ENCODE data around the gene TSPAN17.

DNA sequence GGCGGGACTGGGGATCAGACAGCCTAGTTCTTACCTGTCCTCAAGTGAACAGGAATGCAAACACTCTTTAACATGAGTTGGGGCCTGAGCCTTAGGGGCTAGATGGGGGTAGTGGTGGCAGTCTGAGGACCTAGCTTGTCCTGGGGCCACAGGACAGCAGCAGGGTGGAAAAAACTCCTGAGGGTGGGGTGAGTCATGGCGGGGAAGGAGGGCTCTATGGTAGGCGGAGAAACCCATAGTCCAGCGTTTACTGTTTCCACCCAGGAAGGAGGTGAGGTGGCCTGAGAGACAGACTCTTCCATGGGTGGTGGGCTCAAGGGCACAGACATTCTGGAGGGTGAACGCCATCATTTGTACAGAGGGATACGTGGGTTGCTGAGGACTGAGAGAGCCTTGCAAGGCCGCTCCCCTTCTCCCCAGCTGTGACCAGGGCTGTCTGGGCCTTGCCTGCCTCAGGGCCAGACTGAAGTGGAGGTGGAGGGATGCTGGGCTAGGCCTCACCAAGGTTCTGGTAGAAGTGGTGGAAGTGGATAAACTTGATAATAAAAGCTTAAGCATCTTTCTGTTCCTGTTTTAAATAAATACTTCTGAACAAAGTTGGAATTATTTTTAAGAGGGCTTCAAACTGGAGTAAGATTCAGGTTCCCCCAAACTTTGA lies 1.1 kb upstream of the TSPAN17 start:
- TF ChIP-seq POLR2A (IDR thresholded peaks at IDR 0.05) (no peak), CTCF (IDR thresholded peaks at IDR 0.05) (no peak)

All from vagina (tissue), 2 donors.